H9 (cell line): Measurements from ENCODE around the gene OR10V1. TPM values are rescaled to one million over a fixed set of nuclear protein-coding genes. Genes with fewer than 3 reads are reported as not detected.

ENCODE experiments used
- DNase-seq: peaks from one replicate; pipeline ENCODE4 v3.0.0-alpha.2; 2017
- H2AFZ ChIP-seq: one replicate; pipeline ENCODE4 v1.6.1; 2013; ENCODE audit warnings: mild to moderate bottlenecking, low read length, control low read depth, moderate library complexity
- H2AK5ac ChIP-seq: 2 replicates; pipeline ENCODE4 v1.6.1; 2013; ENCODE audit warnings: low read length, control low read depth, mixed read lengths; ENCODE audit not compliant: insufficient read length
- H2BK120ac ChIP-seq: one replicate; pipeline ENCODE4 v1.6.1; 2013; ENCODE audit warnings: low read depth, mild to moderate bottlenecking, low read length, control low read depth, inconsistent platforms; ENCODE audit not compliant: poor library complexity, severe bottlenecking
- H2BK12ac ChIP-seq: 2 replicates; pipeline ENCODE4 v1.6.1; 2013; ENCODE audit warnings: low read length, control low read depth, mixed read lengths, low read depth; ENCODE audit not compliant: insufficient read length
- H2BK15ac ChIP-seq: 2 replicates; pipeline ENCODE4 v1.6.1; 2013; ENCODE audit warnings: low read depth, low read length, control low read depth
- H2BK20ac ChIP-seq: one replicate; pipeline ENCODE4 v1.6.1; 2013; ENCODE audit warnings: low read depth, mild to moderate bottlenecking, low read length, control low read depth, inconsistent platforms; ENCODE audit not compliant: poor library complexity, severe bottlenecking
- H2BK5ac ChIP-seq: 2 replicates; pipeline ENCODE4 v1.6.1; 2013; ENCODE audit warnings: low read length, control low read depth, mixed read lengths; ENCODE audit not compliant: insufficient read length
- H3K14ac ChIP-seq: 2 replicates; pipeline ENCODE4 v1.6.1; 2013; ENCODE audit warnings: low read length, control low read depth; ENCODE audit not compliant: insufficient read depth
- H3K18ac ChIP-seq: 2 replicates; pipeline ENCODE4 v1.6.1; 2013; ENCODE audit warnings: low read depth, mild to moderate bottlenecking, mixed read lengths, low read length, control low read depth; ENCODE audit not compliant: insufficient read length
- H3K23ac ChIP-seq: 2 replicates; pipeline ENCODE4 v1.6.1; 2013; ENCODE audit warnings: low read length, control low read depth, mixed read lengths, low read depth; ENCODE audit not compliant: insufficient read length
- H3K23me2 ChIP-seq: 2 replicates; pipeline ENCODE4 v1.6.1; 2013; ENCODE audit warnings: low read depth, mild to moderate bottlenecking, mixed read lengths, low read length, control low read depth; ENCODE audit not compliant: insufficient read length, poor library complexity, severe bottlenecking
- H3K27ac ChIP-seq: 2 replicates; pipeline ENCODE4 v1.5.1; 2013; ENCODE audit warnings: low read length, control low read depth, mixed read lengths, low read depth; ENCODE audit not compliant: insufficient read length
- H3K27me3 ChIP-seq: 2 replicates; pipeline ENCODE4 v1.6.1; 2013; ENCODE audit warnings: low read length, control low read depth, inconsistent platforms; ENCODE audit not compliant: insufficient read depth
- H3K4ac ChIP-seq: 2 replicates; pipeline ENCODE4 v1.6.1; 2013; ENCODE audit warnings: low read depth, mild to moderate bottlenecking, control low read depth, inconsistent platforms, low read length, moderate library complexity
- H3K4me1 ChIP-seq: 2 replicates; pipeline ENCODE4 v1.6.1; 2013; ENCODE audit warnings: low read length, control low read depth, inconsistent platforms; ENCODE audit not compliant: insufficient read depth
- H3K4me2 ChIP-seq: 2 replicates; pipeline ENCODE4 v1.6.1; 2013; ENCODE audit warnings: low read length, control low read depth, mixed read lengths; ENCODE audit not compliant: insufficient read length, insufficient read depth
- H3K56ac ChIP-seq: 2 replicates; pipeline ENCODE4 v1.6.1; 2013; ENCODE audit warnings: low read depth, mild to moderate bottlenecking, mixed read lengths, low read length, control low read depth; ENCODE audit not compliant: insufficient read length
- H3K79me1 ChIP-seq: 2 replicates; pipeline ENCODE4 v1.6.1; 2013; ENCODE audit warnings: low read depth, mild to moderate bottlenecking, moderate library complexity, low read length, control low read depth, inconsistent platforms; ENCODE audit not compliant: insufficient read depth, poor library complexity, severe bottlenecking
- H3K79me2 ChIP-seq: 2 replicates; pipeline ENCODE4 v1.6.1; 2013; ENCODE audit warnings: low read length, control low read depth, inconsistent platforms; ENCODE audit not compliant: insufficient read depth
- H3K9ac ChIP-seq: 2 replicates; pipeline ENCODE4 v1.6.1; 2013; ENCODE audit warnings: low read length, control low read depth, mixed read lengths; ENCODE audit not compliant: insufficient read length; ENCODE audit errors: extremely low read depth
- H3K9me3 ChIP-seq: one replicate; pipeline ENCODE4 v1.6.1; 2013; ENCODE audit warnings: low read depth, low read length, inconsistent platforms; ENCODE audit not compliant: control insufficient read depth
- H3T11ph ChIP-seq: one replicate; pipeline ENCODE4 v1.6.1; 2013; ENCODE audit warnings: mild to moderate bottlenecking, low read length, control low read depth, inconsistent platforms
- H4K20me1 ChIP-seq: one replicate; pipeline ENCODE4 v1.6.1; 2013; ENCODE audit not compliant: control insufficient read depth, insufficient read length, insufficient read depth
- H4K5ac ChIP-seq: 2 replicates; pipeline ENCODE4 v1.6.1; 2013; ENCODE audit warnings: low read depth, mild to moderate bottlenecking, mixed read lengths, low read length, control low read depth; ENCODE audit not compliant: insufficient read length
- H4K8ac ChIP-seq: replicated peaks from 2 replicates; pipeline ENCODE4 v1.6.1; 2013; ENCODE audit warnings: low read length, control low read depth, mixed read lengths, low read depth; ENCODE audit not compliant: insufficient read length
- H4K91ac ChIP-seq: 2 replicates; pipeline ENCODE4 v1.6.1; 2013; ENCODE audit warnings: low read depth, mild to moderate bottlenecking, moderate library complexity, mixed read lengths, low read length, control low read depth; ENCODE audit not compliant: insufficient read length
- H3K27ac Mint-ChIP-seq, 3 experiments: 2 replicates in 2 of 3; 3 replicates in 1 of 3; pipeline ENCODE4 v1.8.0; 2020 to 2021; ENCODE audit warnings: mixed read lengths in 3 of 3, mild to moderate bottlenecking in 1 of 3, moderate library complexity in 1 of 3
- H3K27me3 Mint-ChIP-seq: 2 replicates; pipeline ENCODE4 v1.8.0; 2021; ENCODE audit warnings: low read depth, mild to moderate bottlenecking, moderate library complexity, mixed read lengths
- H3K36me3 Mint-ChIP-seq, 3 experiments: 2 replicates in 2 of 3; 3 replicates in 1 of 3; pipeline ENCODE4 v1.8.0; 2020 to 2021; ENCODE audit warnings: low read depth in 3 of 3, mixed read lengths in 3 of 3; ENCODE audit not compliant: insufficient read depth in 1 of 3
- H3K4me1 Mint-ChIP-seq, 2 experiments: 2 replicates each; pipeline ENCODE4 v1.8.0; 2020; ENCODE audit warnings: mixed read lengths in 2 of 2
- H3K4me3 Mint-ChIP-seq, 2 experiments: 2 replicates in 1 of 2; 3 replicates in 1 of 2; pipeline ENCODE4 v1.8.0; 2020 to 2021; ENCODE audit warnings: mild to moderate bottlenecking in 2 of 2, mixed read lengths in 2 of 2, moderate library complexity in 1 of 2
- H3K9me3 Mint-ChIP-seq, 2 experiments: 2 replicates in 1 of 2; 3 replicates in 1 of 2; pipeline ENCODE4 v1.8.0; 2020; ENCODE audit warnings: mild to moderate bottlenecking in 2 of 2, mixed read lengths in 2 of 2, moderate library complexity in 1 of 2
- WGBS: extraction: QIAGEN DNeasy Blood & Tissue Kit; methylation state at CpG from one replicate; pipeline ENCODE4 v1.1.7; 2013; ENCODE audit warnings: missing lambda C conversion rate, low lambda C conversion rate, mixed read lengths; ENCODE audit not compliant: insufficient read length; ENCODE audit errors: extremely low coverage; 5-methylcytosine and 5-hydroxymethylcytosine counted together
- total RNA-seq: library from RNA; stranded (reverse); gene quantifications from 2 replicates; pipeline ENCODE4 v1.2.1, GENCODE V29; 2021
- TF ChIP-seq, protein P1 (sequence below): fragments of 200-600 bp; sonication (generic); conservative IDR thresholded peaks from 3 replicates; pipeline ENCODE4 v1.8.0; 2021; ENCODE audit warnings: antibody characterized with exemption, mild to moderate bottlenecking

OR10V1 gene
- total RNA-seq, 1 experiment from 2014 or later: not detected

- Histone ChIP-seq H3K4ac (no peak overlapping the region), H4K91ac (no peak overlapping the region), H4K8ac (no peak overlapping the region), H3K14ac (no peak overlapping the region), H3K9ac (no peak overlapping the region), H2BK15ac (no peak overlapping the region), H3K23me2 (no peaks in the 10 kb centered on the region), H3K27ac (no peak overlapping the region), H2BK12ac (no peak overlapping the region), H4K20me1 (no peaks in the 10 kb centered on the region), H2BK20ac (no peak overlapping the region), H3K23ac (no peak overlapping the region), H4K5ac (no peak overlapping the region), H3K27me3 (no peaks in the 10 kb centered on the region), H3K18ac (no peak overlapping the region), H2BK5ac (no peak overlapping the region), H3T11ph (no peak overlapping the region), H3K79me2 (no peaks in the 10 kb centered on the region), H2AK5ac (no peak overlapping the region), H3K56ac (no peak overlapping the region), H2BK120ac (no peak overlapping the region), H3K4me2 (no peak overlapping the region), H3K79me1 (no peaks in the 10 kb centered on the region), H2AFZ (no peak overlapping the region), H3K9me3 (no peaks in the 10 kb centered on the region), H3K4me1 (no peaks in the 10 kb centered on the region)
- TF ChIP-seq, protein P1, sequence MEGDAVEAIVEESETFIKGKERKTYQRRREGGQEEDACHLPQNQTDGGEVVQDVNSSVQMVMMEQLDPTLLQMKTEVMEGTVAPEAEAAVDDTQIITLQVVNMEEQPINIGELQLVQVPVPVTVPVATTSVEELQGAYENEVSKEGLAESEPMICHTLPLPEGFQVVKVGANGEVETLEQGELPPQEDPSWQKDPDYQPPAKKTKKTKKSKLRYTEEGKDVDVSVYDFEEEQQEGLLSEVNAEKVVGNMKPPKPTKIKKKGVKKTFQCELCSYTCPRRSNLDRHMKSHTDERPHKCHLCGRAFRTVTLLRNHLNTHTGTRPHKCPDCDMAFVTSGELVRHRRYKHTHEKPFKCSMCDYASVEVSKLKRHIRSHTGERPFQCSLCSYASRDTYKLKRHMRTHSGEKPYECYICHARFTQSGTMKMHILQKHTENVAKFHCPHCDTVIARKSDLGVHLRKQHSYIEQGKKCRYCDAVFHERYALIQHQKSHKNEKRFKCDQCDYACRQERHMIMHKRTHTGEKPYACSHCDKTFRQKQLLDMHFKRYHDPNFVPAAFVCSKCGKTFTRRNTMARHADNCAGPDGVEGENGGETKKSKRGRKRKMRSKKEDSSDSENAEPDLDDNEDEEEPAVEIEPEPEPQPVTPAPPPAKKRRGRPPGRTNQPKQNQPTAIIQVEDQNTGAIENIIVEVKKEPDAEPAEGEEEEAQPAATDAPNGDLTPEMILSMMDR: no peak
- no peak overlapping the region for H3K4me3 Mint-ChIP-seq
- WGBS: no CpG with 5 or more reads among the region's 2 CpGs
- H3K36me3 Mint-ChIP-seq: no peaks in the 10 kb centered on the region
- DNase-seq: no peak
- H3K27me3 Mint-ChIP-seq: no peaks in the 10 kb centered on the region
- peaks cover 0 to 4% of the 10 kb centered on the region in 2 experiments; a peak in 1 of 4 replicates for H3K4me1 Mint-ChIP-seq
- H3K27ac Mint-ChIP-seq: no peak overlapping the region
- no peaks in the 10 kb centered on the region for H3K9me3 Mint-ChIP-seq
Observed at GRCh38 chr11:59730896-59731565, 17.4 kb upstream of the OR10V1 start.
